Naive thymus-derived CD8-positive, alpha-beta T cell (primary cell): ENCODE data around the gene CYTH1. TPM values are rescaled to one million over a fixed set of nuclear protein-coding genes. Genes with fewer than 3 reads are reported as not detected.

ENCODE experiments used
- ATAC-seq, 2 donors: fragments of 150-1000 bp; cut with Tn5 transposase in 1 of 2; sonication (Bioruptor Pico), chemical (Tn5 transposase) in 1 of 2; 1 replicate in 1 of 2; 2 replicates in 1 of 2; pipeline ENCODE4 v1.10.0; 2021; ENCODE audit warnings: mild to moderate bottlenecking in 2 of 2, moderate library complexity in 2 of 2
- POLR2A ChIA-PET: fragments of 350-600 bp; sonication (Branson Sonifier 250); formaldehyde crosslinking; loops from one replicate; lab custom pipeline; 2021; ENCODE audit warnings: antibody characterized with exemption; lab: Charles Lee
- DNase-seq, 10 donors: peaks; one replicate each; pipeline versions ENCODE4 v3.0.0 to v3.0.0-alpha.2; 2020 to 2022
- H3K27ac Mint-ChIP-seq, 10 donors: one replicate each; pipeline ENCODE4 v1.8.0; 2020 to 2022; ENCODE audit warnings: mild to moderate bottlenecking in 10 of 10, mixed read lengths in 10 of 10, moderate library complexity in 4 of 10, inconsistent platforms in 1 of 10
- H3K27me3 Mint-ChIP-seq, 5 donors: one replicate each; pipeline ENCODE4 v1.8.0; 2021 to 2022; ENCODE audit warnings: mixed read lengths in 5 of 5
- H3K36me3 Mint-ChIP-seq, 3 donors: one replicate each; pipeline ENCODE4 v1.8.0; 2020 to 2022; ENCODE audit warnings: mixed read lengths in 3 of 3, mild to moderate bottlenecking in 2 of 3, inconsistent platforms in 1 of 3
- H3K4me1 Mint-ChIP-seq, 4 donors: one replicate each; pipeline ENCODE4 v1.8.0; 2021 to 2022; ENCODE audit warnings: mixed read lengths in 4 of 4
- H3K4me3 Mint-ChIP-seq, 10 donors: one replicate each; pipeline ENCODE4 v1.8.0; 2020 to 2022; ENCODE audit warnings: mild to moderate bottlenecking in 10 of 10, mixed read lengths in 10 of 10, moderate library complexity in 6 of 10, inconsistent platforms in 1 of 10
- H3K9me3 Mint-ChIP-seq, 9 donors: one replicate each; pipeline ENCODE4 v1.8.0; 2020 to 2022; ENCODE audit warnings: mixed read lengths in 9 of 9, mild to moderate bottlenecking in 3 of 9, inconsistent platforms in 1 of 9, moderate library complexity in 1 of 9
- polyA plus RNA-seq, 3 donors: library from polyadenylated mRNA; unstranded; fragments of 300-500 nt; fragmentation: Illumina TruSeq; gene quantifications; one replicate each; pipeline ENCODE4 v1.2.3, GENCODE V29; 2021
- total RNA-seq, 8 experiments: library from RNA in 2 of 8; stranded (reverse) in 2 of 8; gene quantifications; one replicate each; pipeline ENCODE4 v1.2.3 and lab custom pipeline; 2021 to 2026

The CYTH1 gene
- total and polyA plus RNA-seq, 5 experiments from 2014 or later, result 220 to 423 (median 320) TPM

- peak overlapping the region; percentile 87 to 96 (median 92) for H3K27ac Mint-ChIP-seq
- no peaks in the 10 kb centered on the region for H3K9me3 Mint-ChIP-seq
- no peak for DNase-seq
- ATAC-seq, result peak in 1 of 2 donors; percentile 2
- H3K36me3 Mint-ChIP-seq, result peaks cover 0 to 49% (median 6%) of the 10 kb centered on the region in 3 donors
- no peaks in the 10 kb centered on the region for H3K27me3 Mint-ChIP-seq
- peak overlapping the region; percentile 59 to 84 (median 80) for H3K4me3 Mint-ChIP-seq
- POLR2A ChIA-PET, result interaction anchor here (0.7 to 1.7 kb wide), 10 partner anchors 14 to 77 kb away, joined by 3 to 14 read pairs (median 4); no protein-coding TSS in a partner anchor
- peaks cover 55 to 95% (median 95%) of the 10 kb centered on the region in 4 donors for H3K4me1 Mint-ChIP-seq
Measured at GRCh38 chr17:78741644-78742284, 40.3 kb downstream of the CYTH1 start.

- ATAC-seq (peak in 1 of 2 donors; percentile 26), DNase-seq (no peak)
- Mint-ChIP-seq H3K4me3 (peak overlapping the region; percentile 43 to 97 (median 74)), H3K27ac (peak overlapping the region; percentile 71 to 96 (median 91)), H3K36me3 (peaks cover 0 to 47% (median 6%) of the 10 kb centered on the region in 3 donors), H3K27me3 (no peaks in the 10 kb centered on the region), H3K4me1 (peaks cover 58 to 94% (median 92%) of the 10 kb centered on the region in 4 donors), H3K9me3 (no peaks in the 10 kb centered on the region)
- POLR2A ChIA-PET, result interaction anchor here (1.0 to 1.8 kb wide), 9 partner anchors 9 to 50 kb away, joined by 3 to 7 read pairs (median 5); no protein-coding TSS in a partner anchor
Measured at GRCh38 chr17:78739331-78739931, 42.6 kb downstream of the CYTH1 start.

- ATAC-seq (no peak), DNase-seq (no peak)
- Mint-ChIP-seq H3K36me3 (peaks cover 0 to 41% (median 6%) of the 10 kb centered on the region in 3 donors), H3K27ac (peak overlapping the region; percentile 71 to 96 (median 91)), H3K4me1 (peaks cover 55 to 91% (median 90%) of the 10 kb centered on the region in 4 donors), H3K9me3 (no peaks in the 10 kb centered on the region), H3K4me3 (peak overlapping the region; percentile 45 to 97 (median 81)), H3K27me3 (no peaks in the 10 kb centered on the region)
- POLR2A ChIA-PET, result interaction anchor here (1.0 to 4.7 kb wide), 5 partner anchors 10 to 63 kb away, joined by 3 to 28 read pairs (median 6); no protein-coding TSS in a partner anchor
Measured at GRCh38 chr17:78738698-78739097, 43.4 kb downstream of the CYTH1 start.

GRCh38 chr17:78738278-78738677, 43.8 kb downstream of the CYTH1 start:
- peak overlapping the region; percentile 73 to 96 (median 87) for H3K27ac Mint-ChIP-seq
- peaks cover 58 to 91% (median 90%) of the 10 kb centered on the region in 4 donors for H3K4me1 Mint-ChIP-seq
- POLR2A ChIA-PET, result interaction anchor here (1.0 to 4.7 kb wide), 10 partner anchors 9 to 64 kb away, joined by 3 to 28 read pairs (median 6); no protein-coding TSS in a partner anchor

GRCh38 chr17:78737332-78737731, 44.7 kb downstream of the CYTH1 start:
- H3K9me3 Mint-ChIP-seq, result no peaks in the 10 kb centered on the region
- no peak for DNase-seq

More at GRCh38 chr17:78738278-78738677, 43.8 kb downstream of the CYTH1 start:
- H3K4me3 Mint-ChIP-seq, result peak overlapping the region; percentile 45 to 97 (median 88)
- no peaks in the 10 kb centered on the region for H3K9me3 Mint-ChIP-seq
- H3K27me3 Mint-ChIP-seq, result no peaks in the 10 kb centered on the region
- peaks cover 0 to 40% (median 5%) of the 10 kb centered on the region in 3 donors for H3K36me3 Mint-ChIP-seq
- DNase-seq, result no peak
- no peak for ATAC-seq

GRCh38 chr17:78736526-78737079, 45.5 kb downstream of the CYTH1 start:
- peaks cover 0 to 35% (median 7%) of the 10 kb centered on the region in 3 donors for H3K36me3 Mint-ChIP-seq
- DNase-seq, result peak in 9 of 10 donors; percentile 54 to 83 (median 67)
- no peaks in the 10 kb centered on the region for H3K27me3 Mint-ChIP-seq
- peak overlapping the region; percentile 87 to 97 (median 93) for H3K4me3 Mint-ChIP-seq
- POLR2A ChIA-PET, result interaction anchor here (1.0 to 4.7 kb wide), 18 partner anchors 10 to 82 kb away, joined by 3 to 28 read pairs (median 6); no protein-coding TSS in a partner anchor
- peaks cover 59 to 91% (median 90%) of the 10 kb centered on the region in 4 donors for H3K4me1 Mint-ChIP-seq
- H3K27ac Mint-ChIP-seq, result peak overlapping the region; percentile 86 to 96 (median 94)
- peak; percentile 72 to 88 for ATAC-seq
- H3K9me3 Mint-ChIP-seq, result no peaks in the 10 kb centered on the region

More at GRCh38 chr17:78737332-78737731, 44.7 kb downstream of the CYTH1 start:
- Mint-ChIP-seq H3K4me3 (peak overlapping the region; percentile 87 to 97 (median 93)), H3K4me1 (peaks cover 60 to 91% (median 90%) of the 10 kb centered on the region in 4 donors), H3K27me3 (no peaks in the 10 kb centered on the region), H3K27ac (peak overlapping the region; percentile 54 to 96 (median 94)), H3K36me3 (peaks cover 0 to 38% (median 3%) of the 10 kb centered on the region in 3 donors)
- no peak for ATAC-seq
- POLR2A ChIA-PET, result interaction anchor here (1.0 to 4.7 kb wide), 16 partner anchors 10 to 81 kb away, joined by 3 to 28 read pairs (median 6); no protein-coding TSS in a partner anchor

- Mint-ChIP-seq H3K4me3 (peak overlapping the region; percentile 87 to 97 (median 93)), H3K27me3 (no peaks in the 10 kb centered on the region), H3K27ac (peak overlapping the region; percentile 86 to 96 (median 94)), H3K36me3 (peaks cover 0 to 34% (median 4%) of the 10 kb centered on the region in 3 donors), H3K9me3 (no peaks in the 10 kb centered on the region), H3K4me1 (peaks cover 60 to 94% (median 91%) of the 10 kb centered on the region in 4 donors)
- POLR2A ChIA-PET, result interaction anchor here (1.0 to 4.7 kb wide), 17 partner anchors 10 to 83 kb away, joined by 3 to 28 read pairs (median 5); no protein-coding TSS in a partner anchor
- DNase-seq, result peak in 4 of 10 donors; percentile 32 to 59 (median 50)
- peak; percentile 31 to 43 for ATAC-seq
Measured at GRCh38 chr17:78735832-78736525, 46.1 kb downstream of the CYTH1 start.

- H3K27ac Mint-ChIP-seq, result peak overlapping the region; percentile 86 to 96 (median 94)
- peak overlapping the region; percentile 87 to 97 (median 93) for H3K4me3 Mint-ChIP-seq
- H3K9me3 Mint-ChIP-seq, result no peaks in the 10 kb centered on the region
- peaks cover 58 to 92% (median 88%) of the 10 kb centered on the region in 4 donors for H3K4me1 Mint-ChIP-seq
- H3K27me3 Mint-ChIP-seq, result no peaks in the 10 kb centered on the region
- ATAC-seq (peak in 1 of 2 donors; percentile 7), DNase-seq (no peak)
- POLR2A ChIA-PET, result interaction anchor here (0.6 to 4.7 kb wide), 14 partner anchors 9 to 105 kb away, joined by 3 to 28 read pairs (median 8); no protein-coding TSS in a partner anchor
- H3K36me3 Mint-ChIP-seq, result peaks cover 0 to 26% (median 4%) of the 10 kb centered on the region in 3 donors
Measured at GRCh38 chr17:78734793-78735641, 47.1 kb downstream of the CYTH1 start.

GRCh38 chr17:78732354-78732753, 49.7 kb downstream of the CYTH1 start:
- no peak for ATAC-seq
- Mint-ChIP-seq H3K27me3 (no peaks in the 10 kb centered on the region), H3K27ac (peak overlapping the region; percentile 47 to 96 (median 84)), H3K36me3 (peaks cover 0 to 21% (median 4%) of the 10 kb centered on the region in 3 donors), H3K4me3 (peak overlapping the region; percentile 45 to 87 (median 75)), H3K9me3 (no peaks in the 10 kb centered on the region), H3K4me1 (peaks cover 52 to 92% (median 86%) of the 10 kb centered on the region in 4 donors)
- DNase-seq, result no peak
- POLR2A ChIA-PET, result interaction anchor here (0.7 to 1.0 kb wide), 2 partner anchors 10 to 79 kb away, joined by 3 to 8 read pairs; no protein-coding TSS in a partner anchor

GRCh38 chr17:78731904-78732303, 50.2 kb downstream of the CYTH1 start:
- Mint-ChIP-seq H3K9me3 (no peaks in the 10 kb centered on the region), H3K27ac (peak overlapping the region; percentile 34 to 96 (median 84)), H3K4me1 (peaks cover 52 to 92% (median 86%) of the 10 kb centered on the region in 4 donors), H3K4me3 (peak overlapping the region; percentile 19 to 87 (median 75)), H3K27me3 (no peaks in the 10 kb centered on the region), H3K36me3 (peaks cover 0 to 25% (median 4%) of the 10 kb centered on the region in 3 donors)
- DNase-seq, result no peak
- POLR2A ChIA-PET, result no interaction called here
- no peak for ATAC-seq
